ENCODE measurements around the gene ARHGAP15.

GRCh38 chr2:143649226-143649740, 520.1 kb downstream of the ARHGAP15 start:
- TF ChIP-seq CTCF (IDR thresholded peaks at IDR 0.05; ENCODE audit: low read length): no peak
- TF ChIP-seq EZH2phosphoT487 (IDR thresholded peaks at IDR 0.05; ENCODE audit: low read length): no peak

All from MM.1S (cell line).